ENCODE data around the gene ANKRD50. TPM values are rescaled to one million over a fixed set of nuclear protein-coding genes. Genes with fewer than 3 reads are reported as not detected.

The ANKRD50 gene
- total RNA-seq, 3 donors from 2014 or later: 8.2 to 16.7 (median 11.0) TPM

DNA sequence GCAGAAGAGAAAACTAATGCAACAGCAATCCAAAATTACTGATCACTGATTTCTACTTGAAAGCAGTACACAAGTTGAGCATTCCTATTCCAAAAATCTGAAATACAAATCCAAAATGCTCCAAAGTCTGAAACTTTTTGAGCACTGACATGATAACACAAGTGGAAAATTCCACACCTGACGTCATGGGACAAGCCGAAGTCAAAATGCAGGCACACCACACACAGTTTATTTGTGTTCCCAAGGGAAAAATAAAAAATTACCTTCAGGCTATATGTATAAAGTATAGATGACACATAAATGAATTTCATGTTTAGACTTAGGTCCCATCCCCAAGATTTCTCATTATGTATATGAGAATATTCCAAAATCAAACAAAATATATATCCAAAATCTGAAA lies 20.7 kb downstream of the ANKRD50 start:
- Histone ChIP-seq H3K9me3 (peaks cover 6% of the 10 kb centered on the region), H3K4me1 (ENCODE audit: low read depth) (no peaks in the 10 kb centered on the region), H3K36me3 (ENCODE audit: low read depth) (no peaks in the 10 kb centered on the region), H3K4me3 (no peak overlapping the region)
- ATAC-seq (no peak), DNase-seq (no peak)
- intact Hi-C loops (cut with DNase I, micrococcal nuclease): no loop called here
- TF ChIP-seq, protein P1, sequence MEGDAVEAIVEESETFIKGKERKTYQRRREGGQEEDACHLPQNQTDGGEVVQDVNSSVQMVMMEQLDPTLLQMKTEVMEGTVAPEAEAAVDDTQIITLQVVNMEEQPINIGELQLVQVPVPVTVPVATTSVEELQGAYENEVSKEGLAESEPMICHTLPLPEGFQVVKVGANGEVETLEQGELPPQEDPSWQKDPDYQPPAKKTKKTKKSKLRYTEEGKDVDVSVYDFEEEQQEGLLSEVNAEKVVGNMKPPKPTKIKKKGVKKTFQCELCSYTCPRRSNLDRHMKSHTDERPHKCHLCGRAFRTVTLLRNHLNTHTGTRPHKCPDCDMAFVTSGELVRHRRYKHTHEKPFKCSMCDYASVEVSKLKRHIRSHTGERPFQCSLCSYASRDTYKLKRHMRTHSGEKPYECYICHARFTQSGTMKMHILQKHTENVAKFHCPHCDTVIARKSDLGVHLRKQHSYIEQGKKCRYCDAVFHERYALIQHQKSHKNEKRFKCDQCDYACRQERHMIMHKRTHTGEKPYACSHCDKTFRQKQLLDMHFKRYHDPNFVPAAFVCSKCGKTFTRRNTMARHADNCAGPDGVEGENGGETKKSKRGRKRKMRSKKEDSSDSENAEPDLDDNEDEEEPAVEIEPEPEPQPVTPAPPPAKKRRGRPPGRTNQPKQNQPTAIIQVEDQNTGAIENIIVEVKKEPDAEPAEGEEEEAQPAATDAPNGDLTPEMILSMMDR (IDR thresholded peaks at IDR 0.05): no peak

DNA sequence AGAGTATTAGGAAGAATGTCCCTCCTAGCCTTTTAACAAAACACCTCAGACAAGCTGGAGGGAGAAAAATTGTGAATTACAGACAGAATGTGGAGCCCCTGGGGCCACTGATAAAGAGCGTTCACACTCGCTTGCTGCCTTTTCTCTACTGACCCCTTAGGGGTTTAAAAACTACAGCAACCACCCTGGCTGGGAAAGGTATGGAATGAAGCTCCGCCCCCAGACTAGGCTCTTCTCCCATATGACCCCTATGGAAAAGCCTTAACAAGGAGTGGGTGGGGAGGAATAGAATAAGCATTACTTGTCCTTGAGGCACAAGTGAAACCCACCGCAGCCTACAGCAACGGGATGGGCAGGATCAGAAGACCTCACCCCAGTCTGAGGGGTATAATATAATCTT lies 26.3 kb downstream of the ANKRD50 start:
- Histone ChIP-seq H3K36me3 (ENCODE audit: low read depth) (no peaks in the 10 kb centered on the region), H3K4me3 (no peak overlapping the region), H3K9me3 (no peaks in the 10 kb centered on the region), H3K4me1 (ENCODE audit: low read depth) (no peaks in the 10 kb centered on the region)
- TF ChIP-seq, protein P1 (IDR thresholded peaks at IDR 0.05): no peak
- ATAC-seq: no peak
- DNase-seq: no peak
- intact Hi-C loops (cut with DNase I, micrococcal nuclease): no loop called here

DNA sequence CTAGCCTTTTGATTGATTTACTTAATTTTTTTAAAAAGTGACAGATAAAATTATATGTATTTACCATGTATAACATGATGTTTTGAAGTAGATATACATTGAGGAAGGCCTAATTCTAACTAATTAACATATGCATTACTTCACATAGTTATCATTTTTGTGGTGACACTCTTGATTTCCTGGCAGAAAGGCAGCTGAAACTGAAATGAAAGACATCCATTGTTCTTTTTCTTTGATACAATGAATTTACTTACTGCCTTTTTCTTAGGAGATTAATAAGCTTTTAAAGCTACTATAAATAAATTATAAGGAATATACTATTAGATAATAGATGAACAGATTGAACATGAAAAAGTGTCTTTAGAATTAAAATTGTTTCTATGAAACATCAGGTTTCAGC lies 26.7 kb downstream of the ANKRD50 start:
- no peaks in the 10 kb centered on the region for H3K9me3 ChIP-seq
- intact Hi-C loops (cut with DNase I, micrococcal nuclease): no loop called here
- H3K4me3 ChIP-seq: no peak overlapping the region
- H3K4me1 ChIP-seq (ENCODE audit: low read depth): no peaks in the 10 kb centered on the region
- TF ChIP-seq, protein P1 (IDR thresholded peaks at IDR 0.05): no peak
- DNase-seq: no peak
- H3K36me3 ChIP-seq (ENCODE audit: low read depth): no peaks in the 10 kb centered on the region
- no peak for ATAC-seq

DNA sequence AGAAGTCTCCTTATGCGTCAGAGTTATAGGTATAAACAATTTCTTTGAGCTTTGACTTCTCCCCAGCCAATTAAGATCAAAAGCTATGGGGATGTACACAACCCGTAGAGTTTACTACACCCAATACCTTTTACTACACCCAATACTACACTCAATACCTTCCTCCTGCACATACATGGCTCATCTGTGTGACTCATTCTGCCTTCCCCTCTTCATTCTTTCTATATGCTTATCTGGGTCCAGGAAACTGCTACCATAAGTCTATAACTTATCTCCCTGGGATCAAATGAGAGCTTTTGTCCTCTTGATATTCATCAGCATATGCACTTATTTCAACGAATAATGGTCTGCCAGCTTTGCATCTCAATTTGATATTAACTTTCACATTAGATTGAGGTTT lies 28.2 kb downstream of the ANKRD50 start:
- ATAC-seq (peak; percentile 69), DNase-seq (no peak)
- Histone ChIP-seq H3K4me3 (no peak overlapping the region), H3K9me3 (no peaks in the 10 kb centered on the region), H3K4me1 (ENCODE audit: low read depth) (no peaks in the 10 kb centered on the region), H3K36me3 (ENCODE audit: low read depth) (no peaks in the 10 kb centered on the region)
- intact Hi-C loops (cut with DNase I, micrococcal nuclease): no loop called here
- TF ChIP-seq, protein P1 (IDR thresholded peaks at IDR 0.05): no peak

DNA sequence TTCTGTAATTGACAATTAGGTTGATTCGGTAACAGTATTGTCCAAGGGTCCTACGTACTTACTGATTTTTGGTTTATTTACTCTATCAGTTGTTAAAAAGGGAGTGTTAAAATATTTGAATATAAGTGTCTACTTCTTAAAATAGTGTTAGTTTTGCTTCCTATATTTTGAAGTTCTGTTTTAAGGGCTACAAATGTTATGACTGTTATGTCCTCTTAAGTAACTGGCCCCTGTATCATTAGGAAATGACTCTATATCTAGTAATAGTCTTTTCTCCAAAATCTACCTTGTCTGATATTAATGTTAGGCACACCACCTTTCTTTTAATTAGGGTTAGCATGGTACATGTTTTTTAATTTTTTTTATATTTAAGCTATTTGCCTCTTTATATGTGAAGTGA lies 30.1 kb downstream of the ANKRD50 start:
- Histone ChIP-seq H3K9me3 (no peaks in the 10 kb centered on the region), H3K4me1 (ENCODE audit: low read depth) (no peaks in the 10 kb centered on the region), H3K36me3 (ENCODE audit: low read depth) (no peaks in the 10 kb centered on the region), H3K4me3 (no peak overlapping the region)
- ATAC-seq: no peak
- intact Hi-C loops (cut with DNase I, micrococcal nuclease): no loop called here
- no peak for DNase-seq
- TF ChIP-seq, protein P1 (IDR thresholded peaks at IDR 0.05): no peak

DNA sequence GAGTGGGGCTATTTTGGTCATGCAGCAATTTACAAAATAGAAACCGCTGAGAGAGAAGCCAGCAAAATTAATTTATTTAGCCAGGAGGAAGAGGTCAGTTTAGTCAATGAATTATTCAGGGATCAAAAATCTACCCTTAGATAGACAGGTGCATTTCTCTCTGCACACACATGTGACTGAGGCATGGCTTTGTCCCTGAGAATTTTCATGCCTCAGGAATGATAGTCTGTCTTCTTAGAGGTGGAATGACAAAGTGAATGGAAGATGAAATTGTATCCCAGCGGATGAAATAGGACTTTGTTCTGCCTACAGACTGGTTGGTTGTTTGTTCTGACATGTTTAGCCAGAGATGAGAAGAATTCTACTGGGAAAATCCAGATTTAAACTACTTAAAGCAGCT lies 46.0 kb downstream of the ANKRD50 start:
- TF ChIP-seq, protein P1 (IDR thresholded peaks at IDR 0.05): no peak
- DNase-seq (no peak), ATAC-seq (no peak)
- Histone ChIP-seq H3K36me3 (ENCODE audit: low read depth) (no peaks in the 10 kb centered on the region), H3K4me3 (no peak overlapping the region), H3K4me1 (ENCODE audit: low read depth) (no peaks in the 10 kb centered on the region), H3K9me3 (no peaks in the 10 kb centered on the region)
- intact Hi-C loops (cut with DNase I, micrococcal nuclease): no loop called here

Measured in mucosa of descending colon (tissue), 3 donors.